HEK293T (cell line): Measurements from ENCODE around the gene FKBP1B.

ENCODE experiments used
- CTCF ChIA-PET: fragments of 350-600 bp; formaldehyde crosslinking; extraction: SDS; loops from one replicate; lab custom pipeline; 2021; ENCODE audit warnings: antibody characterized with exemption, inconsistent platforms; lab: Yijun Ruan, JAX
- POLR2A ChIA-PET: fragments of 350-600 bp; formaldehyde crosslinking; extraction: SDS; loops from one replicate; lab custom pipeline; 2020; ENCODE audit warnings: antibody characterized with exemption, inconsistent platforms; lab: Yijun Ruan, JAX
- DNase-seq: peaks from one replicate; pipeline ENCODE4 v3.0.0; 2012; ENCODE audit warnings: mixed read lengths; ENCODE audit errors: extremely low spot score
- ARNT ChIP-seq: fragments of 450-650 bp; IDR thresholded peaks from 2 replicates; pipeline ENCODE4 v1.6.1; 2017; ENCODE audit warnings: mild to moderate bottlenecking
- BHLHE40 ChIP-seq: fragments of 450-650 bp; IDR thresholded peaks from 2 replicates; pipeline ENCODE4 v1.6.1; 2016; ENCODE audit warnings: mild to moderate bottlenecking, moderate library complexity, borderline replicate concordance
- CTBP1 ChIP-seq: fragments of 450-650 bp; IDR thresholded peaks from 2 replicates; pipeline ENCODE4 v1.6.1; 2016; ENCODE audit warnings: borderline replicate concordance
- ELF4 ChIP-seq: fragments of 450-650 bp; IDR thresholded peaks from 2 replicates; pipeline ENCODE4 v1.6.1; 2017; ENCODE audit warnings: antibody characterized with exemption
- FOXA1 ChIP-seq: fragments of 450-650 bp; IDR thresholded peaks from 2 replicates; pipeline ENCODE4 v1.6.1; 2016; ENCODE audit warnings: mild to moderate bottlenecking
- FOXK2 ChIP-seq: fragments of 450-650 bp; IDR thresholded peaks from 2 replicates; pipeline ENCODE4 v1.6.1; 2016; ENCODE audit warnings: mild to moderate bottlenecking
- FOXM1 ChIP-seq: fragments of 450-650 bp; IDR thresholded peaks from 2 replicates; pipeline ENCODE4 v1.6.1; 2017; ENCODE audit warnings: mild to moderate bottlenecking, borderline replicate concordance
- HDGF ChIP-seq: fragments of 450-650 bp; IDR thresholded peaks from 2 replicates; pipeline ENCODE4 v1.6.1; 2017; ENCODE audit warnings: antibody characterized with exemption, borderline replicate concordance
- L3MBTL2 ChIP-seq: fragments of 450-650 bp; conservative IDR thresholded peaks from 2 replicates; pipeline ENCODE4 v1.6.1; 2016; ENCODE audit warnings: mild to moderate bottlenecking
- LEF1 ChIP-seq: fragments of 450-650 bp; IDR thresholded peaks from 2 replicates; pipeline ENCODE4 v1.6.1; 2017; ENCODE audit warnings: mild to moderate bottlenecking, borderline replicate concordance
- NFRKB ChIP-seq: fragments of 450-650 bp; IDR thresholded peaks from 2 replicates; pipeline ENCODE4 v1.6.1; 2016; ENCODE audit warnings: mild to moderate bottlenecking, moderate library complexity
- SP1 ChIP-seq: fragments of 450-650 bp; IDR thresholded peaks from 2 replicates; pipeline ENCODE4 v1.6.1; 2017
- SUZ12 ChIP-seq: fragments of 450-650 bp; IDR thresholded peaks from 2 replicates; pipeline ENCODE4 v1.6.1; 2016; ENCODE audit warnings: mild to moderate bottlenecking
- TARDBP ChIP-seq: fragments of 450-650 bp; IDR thresholded peaks from 2 replicates; pipeline ENCODE4 v1.6.1; 2016
- ZNF384 ChIP-seq: fragments of 450-650 bp; IDR thresholded peaks from 2 replicates; pipeline ENCODE4 v1.6.1; 2016
- TF ChIP-seq, protein P1 (sequence below): fragments of 450-650 bp; IDR thresholded peaks from 2 replicates; pipeline ENCODE4 v1.6.1; 2016

Gene FKBP1B

DNA sequence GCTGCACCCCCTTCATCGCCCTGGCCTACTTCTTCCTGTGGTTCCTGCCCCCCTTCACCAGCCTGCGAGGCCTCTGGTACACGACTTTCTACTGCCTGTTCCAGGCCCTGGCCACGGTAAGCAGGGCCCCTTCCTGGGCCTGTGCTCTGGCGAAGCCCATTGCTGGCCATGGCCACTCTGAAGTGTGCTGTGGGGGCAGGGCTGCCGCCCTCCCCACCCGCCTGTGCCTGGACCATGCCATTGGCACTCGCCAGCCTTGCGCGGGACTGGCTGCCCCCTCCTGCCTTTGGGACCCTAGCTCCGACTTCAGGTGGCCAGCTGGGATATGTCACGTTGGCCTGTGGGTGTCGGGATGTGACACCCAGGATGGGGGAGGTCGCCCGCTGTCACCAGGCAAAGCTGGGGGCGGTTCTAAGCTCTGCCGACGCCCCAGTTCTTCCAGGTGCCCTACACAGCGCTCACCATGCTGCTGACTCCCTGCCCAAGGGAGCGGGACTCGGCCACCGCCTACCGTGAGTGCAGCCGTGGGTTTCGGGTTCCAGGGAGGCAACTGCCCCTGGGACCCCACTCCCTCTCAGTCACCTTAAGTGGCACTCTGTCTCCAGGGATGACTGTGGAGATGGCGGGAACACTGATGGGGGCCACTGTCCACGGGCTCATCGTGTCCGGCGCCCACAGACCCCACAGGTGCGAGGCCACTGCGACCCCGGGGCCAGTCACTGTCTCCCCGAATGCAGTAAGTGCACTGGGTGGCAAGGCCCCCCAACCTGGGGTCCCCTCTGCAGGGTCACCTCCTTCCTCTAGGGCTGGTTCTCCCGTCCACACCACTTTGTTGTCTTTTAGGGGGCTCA, 32.5 kb upstream of the FKBP1B start:
- CTCF ChIA-PET, result no interaction called here

DNA sequence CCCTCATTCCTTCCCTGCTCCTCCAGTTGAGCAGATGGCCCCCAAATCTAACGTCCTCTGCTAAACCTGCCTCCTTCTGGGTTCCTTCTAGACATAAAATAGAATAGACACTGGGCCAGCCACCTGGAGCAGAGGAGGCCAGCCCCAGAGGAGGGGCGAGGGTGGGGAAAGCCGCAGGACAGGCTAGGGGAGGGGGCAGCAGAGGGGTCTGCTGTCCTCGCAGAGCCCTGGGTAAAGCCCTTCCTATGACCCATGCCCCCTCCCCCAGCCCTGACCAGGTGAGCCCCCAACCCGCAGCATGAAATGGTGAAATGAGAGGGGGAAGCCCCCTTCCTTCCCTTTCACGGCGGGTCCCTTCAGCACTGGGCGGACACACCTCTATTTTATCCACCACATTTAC, 31.8 kb upstream of the FKBP1B start:
- CTCF ChIA-PET, result no interaction called here
- DNase-seq, result no peak

More for the DNA sequence above, 32.5 kb upstream of the FKBP1B start:
- POLR2A ChIA-PET, result no interaction called here
- no peak for DNase-seq
- no peak for TF ChIP-seq L3MBTL2
- TF ChIP-seq TARDBP, result no peak
- no peak for TF ChIP-seq SP1
- TF ChIP-seq HDGF, result no peak
- no peak for TF ChIP-seq BHLHE40
- TF ChIP-seq, protein P1, sequence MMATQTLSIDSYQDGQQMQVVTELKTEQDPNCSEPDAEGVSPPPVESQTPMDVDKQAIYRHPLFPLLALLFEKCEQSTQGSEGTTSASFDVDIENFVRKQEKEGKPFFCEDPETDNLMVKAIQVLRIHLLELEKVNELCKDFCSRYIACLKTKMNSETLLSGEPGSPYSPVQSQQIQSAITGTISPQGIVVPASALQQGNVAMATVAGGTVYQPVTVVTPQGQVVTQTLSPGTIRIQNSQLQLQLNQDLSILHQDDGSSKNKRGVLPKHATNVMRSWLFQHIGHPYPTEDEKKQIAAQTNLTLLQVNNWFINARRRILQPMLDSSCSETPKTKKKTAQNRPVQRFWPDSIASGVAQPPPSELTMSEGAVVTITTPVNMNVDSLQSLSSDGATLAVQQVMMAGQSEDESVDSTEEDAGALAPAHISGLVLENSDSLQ, result no peak
- no peak for TF ChIP-seq NFRKB
- no peak for TF ChIP-seq LEF1
- no peak for TF ChIP-seq FOXM1
- TF ChIP-seq CTBP1, result no peak

DNA sequence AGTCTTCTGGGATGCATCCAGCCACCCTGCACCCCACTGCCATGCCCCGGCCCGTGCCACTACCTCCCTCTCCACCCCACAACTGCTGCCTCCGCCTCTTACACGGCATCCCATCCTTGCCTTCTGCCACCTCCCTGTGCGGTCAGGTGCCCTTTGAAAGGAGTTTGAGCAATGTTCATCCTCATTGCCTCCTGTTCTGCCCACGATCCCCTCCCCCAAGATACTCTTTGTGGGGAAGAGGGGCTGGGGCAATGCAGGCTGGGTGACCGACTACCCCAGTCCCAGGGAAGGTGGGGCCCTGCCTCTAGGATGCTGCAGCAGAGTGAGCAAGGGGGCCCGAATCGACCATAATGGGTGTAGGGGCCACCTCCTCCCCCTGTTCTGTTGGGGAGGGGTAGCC, 31.3 kb upstream of the FKBP1B start:
- no peak for DNase-seq
- no peak for TF ChIP-seq CTBP1
- no peak for TF ChIP-seq ARNT
- no peak for TF ChIP-seq FOXK2
- TF ChIP-seq TARDBP, result no peak
- TF ChIP-seq, protein P1, result no peak
- no peak for TF ChIP-seq NFRKB
- TF ChIP-seq ELF4, result no peak
- no peak for TF ChIP-seq FOXM1
- TF ChIP-seq FOXA1, result no peak
- no peak for TF ChIP-seq HDGF
- TF ChIP-seq SUZ12, result no peak
- no peak for TF ChIP-seq ZNF384
- TF ChIP-seq BHLHE40, result no peak
- TF ChIP-seq SP1, result no peak
- TF ChIP-seq L3MBTL2, result no peak
- no peak for TF ChIP-seq LEF1
- POLR2A ChIA-PET, result no interaction called here
- CTCF ChIA-PET, result no interaction called here

More for the DNA sequence above, 31.8 kb upstream of the FKBP1B start:
- POLR2A ChIA-PET, result no interaction called here
- TF ChIP-seq CTBP1 (no peak), TARDBP (no peak), LEF1 (no peak), L3MBTL2 (no peak), ARNT (no peak), BHLHE40 (no peak), SP1 (no peak)

DNA sequence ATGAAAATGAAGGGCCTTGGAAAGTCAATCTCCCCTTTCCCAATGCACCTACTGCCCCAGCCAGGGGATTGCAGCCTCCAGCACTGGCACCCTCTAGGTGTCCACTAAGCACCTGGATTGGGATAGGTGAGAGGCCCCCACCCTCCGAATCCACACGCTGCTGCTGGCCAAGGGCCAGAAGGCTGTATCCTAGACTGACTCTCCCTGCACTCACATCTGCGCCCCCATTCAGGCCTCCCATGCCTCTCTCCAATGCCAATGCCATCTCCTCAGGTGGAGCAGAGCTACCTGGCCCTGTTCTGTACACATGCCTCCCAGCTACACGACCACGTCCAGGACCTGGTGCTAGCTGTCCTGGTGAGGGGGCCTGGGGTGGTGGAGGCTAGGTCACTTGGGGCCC, 29.8 kb upstream of the FKBP1B start:
- TF ChIP-seq NFRKB, result no peak
- TF ChIP-seq BHLHE40, result no peak
- no peak for TF ChIP-seq CTBP1
- no peak for TF ChIP-seq ELF4
- TF ChIP-seq FOXM1, result no peak
- TF ChIP-seq L3MBTL2, result no peak
- TF ChIP-seq, protein P1, result no peak
- TF ChIP-seq LEF1, result no peak
- TF ChIP-seq ZNF384, result no peak
- no peak for TF ChIP-seq SP1
- no peak for TF ChIP-seq TARDBP
- TF ChIP-seq SUZ12, result no peak
- TF ChIP-seq ARNT, result no peak
- TF ChIP-seq HDGF, result no peak
- TF ChIP-seq FOXA1, result no peak
- TF ChIP-seq FOXK2, result no peak
- POLR2A ChIA-PET, result no interaction called here
- CTCF ChIA-PET, result no interaction called here
- DNase-seq, result no peak

DNA sequence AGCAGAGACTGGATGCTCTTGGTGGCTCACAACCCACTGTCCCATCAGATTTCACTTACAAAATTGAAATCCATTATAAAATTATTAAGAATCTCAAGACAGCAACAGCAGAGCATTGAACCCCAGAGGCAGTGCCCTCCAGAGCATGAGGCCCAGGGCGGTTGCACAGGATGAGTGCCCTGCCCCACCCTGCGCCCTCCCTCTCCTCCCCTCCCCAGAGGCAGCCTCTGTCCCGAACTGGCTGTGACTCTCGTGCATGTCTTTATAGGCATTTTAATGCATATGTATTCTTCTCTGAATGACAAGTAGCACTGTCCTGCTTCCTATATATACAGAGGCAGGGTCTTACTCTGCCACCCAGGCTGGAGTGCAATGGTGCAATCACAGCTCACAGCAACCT, 29.3 kb upstream of the FKBP1B start:
- TF ChIP-seq SUZ12, result no peak
- no peak for TF ChIP-seq FOXA1
- TF ChIP-seq NFRKB, result no peak
- TF ChIP-seq LEF1, result no peak
- TF ChIP-seq ARNT, result no peak
- TF ChIP-seq L3MBTL2, result no peak
- TF ChIP-seq BHLHE40, result no peak
- no peak for TF ChIP-seq FOXK2
- no peak for TF ChIP-seq ZNF384
- TF ChIP-seq, protein P1, result no peak
- no peak for TF ChIP-seq ELF4
- TF ChIP-seq TARDBP, result no peak
- no peak for TF ChIP-seq SP1
- no peak for TF ChIP-seq FOXM1
- TF ChIP-seq CTBP1, result no peak
- TF ChIP-seq HDGF, result no peak
- CTCF ChIA-PET, result no interaction called here
- POLR2A ChIA-PET, result interaction anchor here (1.9 kb wide), 1 partner anchor 93 kb away, joined by 5 read pairs; the partner anchor contains the start of gene ATAD2B
- no peak for DNase-seq
